ENCODE data around the gene TCAF1. TPM values are rescaled to one million over a fixed set of nuclear protein-coding genes. Genes with fewer than 3 reads are reported as not detected.

Gene TCAF1
- total and polyA plus RNA-seq, 2 of the 4 experiments (the other 2 are of a cell fraction) = 39.3 to 91.8 TPM

- no peak overlapping the region for H2AFZ ChIP-seq (replicated peaks; ENCODE audit: low read length, poor library complexity)
- no peaks in the 10 kb centered on the region for H4K20me1 ChIP-seq (ENCODE audit: insufficient read depth, low read length)
- no peak overlapping the region for H3K4me3 ChIP-seq (ENCODE audit: insufficient read depth, low read depth, low read length)
- H3K36me3 ChIP-seq (ENCODE audit: control insufficient read depth, insufficient read depth, low read length) = no peaks in the 10 kb centered on the region
- H3K18ac ChIP-seq (ENCODE audit: low read depth, low read length) = no peak overlapping the region
- H3K27ac ChIP-seq (ENCODE audit: insufficient read depth, low read length) = no peak overlapping the region
- no peak overlapping the region for H2AK5ac ChIP-seq (ENCODE audit: low read depth, low read length)
- H2BK5ac ChIP-seq (ENCODE audit: low read depth, low read length, poor library complexity, severe bottlenecking) = no peak overlapping the region
- H4K5ac ChIP-seq (ENCODE audit: low read depth, low read length) = no peak overlapping the region
- TF ChIP-seq, protein P1, sequence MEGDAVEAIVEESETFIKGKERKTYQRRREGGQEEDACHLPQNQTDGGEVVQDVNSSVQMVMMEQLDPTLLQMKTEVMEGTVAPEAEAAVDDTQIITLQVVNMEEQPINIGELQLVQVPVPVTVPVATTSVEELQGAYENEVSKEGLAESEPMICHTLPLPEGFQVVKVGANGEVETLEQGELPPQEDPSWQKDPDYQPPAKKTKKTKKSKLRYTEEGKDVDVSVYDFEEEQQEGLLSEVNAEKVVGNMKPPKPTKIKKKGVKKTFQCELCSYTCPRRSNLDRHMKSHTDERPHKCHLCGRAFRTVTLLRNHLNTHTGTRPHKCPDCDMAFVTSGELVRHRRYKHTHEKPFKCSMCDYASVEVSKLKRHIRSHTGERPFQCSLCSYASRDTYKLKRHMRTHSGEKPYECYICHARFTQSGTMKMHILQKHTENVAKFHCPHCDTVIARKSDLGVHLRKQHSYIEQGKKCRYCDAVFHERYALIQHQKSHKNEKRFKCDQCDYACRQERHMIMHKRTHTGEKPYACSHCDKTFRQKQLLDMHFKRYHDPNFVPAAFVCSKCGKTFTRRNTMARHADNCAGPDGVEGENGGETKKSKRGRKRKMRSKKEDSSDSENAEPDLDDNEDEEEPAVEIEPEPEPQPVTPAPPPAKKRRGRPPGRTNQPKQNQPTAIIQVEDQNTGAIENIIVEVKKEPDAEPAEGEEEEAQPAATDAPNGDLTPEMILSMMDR (conservative IDR thresholded peaks at IDR 0.05; ENCODE audit: low read depth, low read length) = no peak
- TF ChIP-seq CHD1 (IDR thresholded peaks at IDR 0.05; ENCODE audit: low read depth, low read length) (no peak), POLR2A (IDR thresholded peaks at IDR 0.05; ENCODE audit: low read depth, low read length) (no peak), ELK1 (IDR thresholded peaks at IDR 0.05; ENCODE audit: borderline replicate concordance, low read depth, low read length) (no peak), RAD21 (IDR thresholded peaks at IDR 0.05; ENCODE audit: low read length) (no peak)
- H3K9ac ChIP-seq (ENCODE audit: low read depth, low read length) = no peak overlapping the region
- H3K4me1 ChIP-seq (ENCODE audit: control insufficient read depth, insufficient read depth, low read length) = peaks cover 21% of the 10 kb centered on the region
- H3K56ac ChIP-seq (ENCODE audit: extremely low read depth, insufficient read depth, low read length) = no peak overlapping the region
- no peaks in the 10 kb centered on the region for H3K9me3 ChIP-seq (ENCODE audit: control insufficient read depth, insufficient read depth, low read length)
- ATAC-seq (ENCODE audit: low read depth) = no peak
- peak; percentile 35 for DNase-seq
- in situ Hi-C loops (cut with MboI; ENCODE audit: low sequenced_read_pairs) = no loop called here
- H2BK120ac ChIP-seq (ENCODE audit: low read depth, low read length) = no peak overlapping the region
- H3K4me2 ChIP-seq (ENCODE audit: low read depth, low read length) = peak overlapping the region; percentile 46; the same call in 1 of the 2 replicates
- dilution Hi-C loops (cut with HindIII; ENCODE audit: low sequenced_read_pairs, unreplicated experiment) = no loop called here
- H2BK15ac ChIP-seq (ENCODE audit: low read depth, low read length) = 0 out of 3 replicates have a peak overlapping the region, but pooled peaks have one; percentile 8
- no TSS peak for BruUV-seq (replicated peaks)
- H3K27me3 ChIP-seq (ENCODE audit: control insufficient read depth, insufficient read depth, low read length) = no peaks in the 10 kb centered on the region
- H2BK20ac ChIP-seq (ENCODE audit: low read depth, low read length) = no peak overlapping the region
- H4K8ac ChIP-seq (ENCODE audit: low read depth in 2 of 2, low read length in 2 of 2) = no peak overlapping the region
- ChIA-PET CTCF (interaction anchor here (0.6 kb wide), 1 partner anchor 30 kb away, joined by 3 read pairs; no protein-coding TSS in a partner anchor), POLR2A (ENCODE audit: unreplicated experiment) (no interaction called here)
- intact Hi-C loops (cut with micrococcal nuclease) = no loop called here
- no peak overlapping the region for H2AK9ac ChIP-seq (replicated peaks; ENCODE audit: low read depth, low read length, poor library complexity)
- H3K14ac ChIP-seq (replicated peaks; ENCODE audit: low read depth, low read length) = no peak overlapping the region
- H4K91ac ChIP-seq (ENCODE audit: insufficient read depth, low read depth, low read length) = no peak overlapping the region
- H3K4ac ChIP-seq (ENCODE audit: low read depth, low read length) = no peak overlapping the region
- H3K23ac ChIP-seq (ENCODE audit: low read depth, low read length) = no peak overlapping the region
- peaks cover 10% of the 10 kb centered on the region for H3K9me1 ChIP-seq (ENCODE audit: insufficient read depth, low read length)
- no peaks in the 10 kb centered on the region for H3K79me1 ChIP-seq (ENCODE audit: low read depth in 1 of 2, low read length in 2 of 2)
These were observed 29.8 kb upstream of the TCAF1 start for GRCh38 chr7:143931739-143932138.
